Ovary (tissue), 3 donors: ENCODE data around the gene XYLT1.

Experiments
- EP300 ChIP-seq: sonication (generic); formaldehyde crosslinking; IDR thresholded peaks from one replicate; pipeline ENCODE4 v1.6.1; 2017; ENCODE audit warnings: antibody characterized with exemption
- POLR2A ChIP-seq: fragments of 450-650 bp; IDR thresholded peaks from one replicate; pipeline ENCODE4 v1.6.1; 2017; ENCODE audit warnings: antibody characterized with exemption, mild to moderate bottlenecking, moderate library complexity
- TF ChIP-seq, protein P1 (sequence below), 3 donors: fragments of 450-650 bp in 2 of 3; fragments of 200-600 bp in 1 of 3; IDR thresholded peaks; one replicate each; pipeline versions ENCODE4 v1.5.1 to v1.8.0; 2016 to 2022; ENCODE audit warnings: antibody characterized with exemption in 3 of 3, mild to moderate bottlenecking in 1 of 3
- donor health status: DM: no; HTN: no; CAD: no.

DNA sequence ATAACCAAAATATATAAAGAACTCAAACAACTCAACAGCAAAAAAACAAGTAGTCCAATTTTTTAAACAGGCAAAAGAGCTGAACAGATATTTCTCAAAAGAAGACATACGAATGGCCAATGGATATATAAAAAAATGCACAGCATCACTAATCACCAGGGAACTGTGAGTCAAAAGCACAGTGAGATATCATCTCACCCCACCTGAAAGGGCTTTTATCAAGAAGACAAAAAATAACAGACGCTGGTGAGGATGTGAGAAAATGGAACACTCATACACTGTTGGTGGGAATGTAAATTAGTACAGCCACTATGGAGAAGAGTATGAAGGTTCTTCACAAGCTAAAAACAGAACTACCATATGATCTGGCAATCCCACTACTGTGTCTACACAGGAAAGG, 7.4 kb downstream of the XYLT1 start:
- TF ChIP-seq, protein P1, sequence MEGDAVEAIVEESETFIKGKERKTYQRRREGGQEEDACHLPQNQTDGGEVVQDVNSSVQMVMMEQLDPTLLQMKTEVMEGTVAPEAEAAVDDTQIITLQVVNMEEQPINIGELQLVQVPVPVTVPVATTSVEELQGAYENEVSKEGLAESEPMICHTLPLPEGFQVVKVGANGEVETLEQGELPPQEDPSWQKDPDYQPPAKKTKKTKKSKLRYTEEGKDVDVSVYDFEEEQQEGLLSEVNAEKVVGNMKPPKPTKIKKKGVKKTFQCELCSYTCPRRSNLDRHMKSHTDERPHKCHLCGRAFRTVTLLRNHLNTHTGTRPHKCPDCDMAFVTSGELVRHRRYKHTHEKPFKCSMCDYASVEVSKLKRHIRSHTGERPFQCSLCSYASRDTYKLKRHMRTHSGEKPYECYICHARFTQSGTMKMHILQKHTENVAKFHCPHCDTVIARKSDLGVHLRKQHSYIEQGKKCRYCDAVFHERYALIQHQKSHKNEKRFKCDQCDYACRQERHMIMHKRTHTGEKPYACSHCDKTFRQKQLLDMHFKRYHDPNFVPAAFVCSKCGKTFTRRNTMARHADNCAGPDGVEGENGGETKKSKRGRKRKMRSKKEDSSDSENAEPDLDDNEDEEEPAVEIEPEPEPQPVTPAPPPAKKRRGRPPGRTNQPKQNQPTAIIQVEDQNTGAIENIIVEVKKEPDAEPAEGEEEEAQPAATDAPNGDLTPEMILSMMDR (IDR thresholded peaks at IDR 0.05) = no peak
- TF ChIP-seq POLR2A (no peak), EP300 (no peak)
